ENCODE measurements around the gene MICOS13.

- TF ChIP-seq MAX (IDR thresholded peaks at IDR 0.05; ENCODE audit: low read depth) (no peak), CHD2 (IDR thresholded peaks at IDR 0.05; ENCODE audit: low read length, partially characterized antibody) (no peak), USF2 (IDR thresholded peaks at IDR 0.05; ENCODE audit: borderline replicate concordance, low read depth, low read length) (no peak), NFIC (IDR thresholded peaks at IDR 0.05; ENCODE audit: borderline replicate concordance) (no peak), NRF1 (IDR thresholded peaks at IDR 0.05; ENCODE audit: low read depth, low read length) (no peak), RAD21 (IDR thresholded peaks at IDR 0.05; ENCODE audit: low read length) (no peak), POLR2AphosphoS5 (IDR thresholded peaks at IDR 0.05; ENCODE audit: low read depth, low read length) (no peak), GATA2 (CRISPR knock-in tag; IDR thresholded peaks at IDR 0.05) (no peak), TEAD4 (IDR thresholded peaks at IDR 0.05; ENCODE audit: borderline replicate concordance, insufficient read depth) (no peak), SIN3A (IDR thresholded peaks at IDR 0.05; ENCODE audit: borderline replicate concordance, low read depth, low read length) (no peak), ZBTB33 (IDR thresholded peaks at IDR 0.05; ENCODE audit: borderline replicate concordance, low read depth) (no peak)
- TF ChIP-seq, protein P1, sequence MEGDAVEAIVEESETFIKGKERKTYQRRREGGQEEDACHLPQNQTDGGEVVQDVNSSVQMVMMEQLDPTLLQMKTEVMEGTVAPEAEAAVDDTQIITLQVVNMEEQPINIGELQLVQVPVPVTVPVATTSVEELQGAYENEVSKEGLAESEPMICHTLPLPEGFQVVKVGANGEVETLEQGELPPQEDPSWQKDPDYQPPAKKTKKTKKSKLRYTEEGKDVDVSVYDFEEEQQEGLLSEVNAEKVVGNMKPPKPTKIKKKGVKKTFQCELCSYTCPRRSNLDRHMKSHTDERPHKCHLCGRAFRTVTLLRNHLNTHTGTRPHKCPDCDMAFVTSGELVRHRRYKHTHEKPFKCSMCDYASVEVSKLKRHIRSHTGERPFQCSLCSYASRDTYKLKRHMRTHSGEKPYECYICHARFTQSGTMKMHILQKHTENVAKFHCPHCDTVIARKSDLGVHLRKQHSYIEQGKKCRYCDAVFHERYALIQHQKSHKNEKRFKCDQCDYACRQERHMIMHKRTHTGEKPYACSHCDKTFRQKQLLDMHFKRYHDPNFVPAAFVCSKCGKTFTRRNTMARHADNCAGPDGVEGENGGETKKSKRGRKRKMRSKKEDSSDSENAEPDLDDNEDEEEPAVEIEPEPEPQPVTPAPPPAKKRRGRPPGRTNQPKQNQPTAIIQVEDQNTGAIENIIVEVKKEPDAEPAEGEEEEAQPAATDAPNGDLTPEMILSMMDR (IDR thresholded peaks at IDR 0.05), result no peak
- TF ChIP-seq, protein P2, sequence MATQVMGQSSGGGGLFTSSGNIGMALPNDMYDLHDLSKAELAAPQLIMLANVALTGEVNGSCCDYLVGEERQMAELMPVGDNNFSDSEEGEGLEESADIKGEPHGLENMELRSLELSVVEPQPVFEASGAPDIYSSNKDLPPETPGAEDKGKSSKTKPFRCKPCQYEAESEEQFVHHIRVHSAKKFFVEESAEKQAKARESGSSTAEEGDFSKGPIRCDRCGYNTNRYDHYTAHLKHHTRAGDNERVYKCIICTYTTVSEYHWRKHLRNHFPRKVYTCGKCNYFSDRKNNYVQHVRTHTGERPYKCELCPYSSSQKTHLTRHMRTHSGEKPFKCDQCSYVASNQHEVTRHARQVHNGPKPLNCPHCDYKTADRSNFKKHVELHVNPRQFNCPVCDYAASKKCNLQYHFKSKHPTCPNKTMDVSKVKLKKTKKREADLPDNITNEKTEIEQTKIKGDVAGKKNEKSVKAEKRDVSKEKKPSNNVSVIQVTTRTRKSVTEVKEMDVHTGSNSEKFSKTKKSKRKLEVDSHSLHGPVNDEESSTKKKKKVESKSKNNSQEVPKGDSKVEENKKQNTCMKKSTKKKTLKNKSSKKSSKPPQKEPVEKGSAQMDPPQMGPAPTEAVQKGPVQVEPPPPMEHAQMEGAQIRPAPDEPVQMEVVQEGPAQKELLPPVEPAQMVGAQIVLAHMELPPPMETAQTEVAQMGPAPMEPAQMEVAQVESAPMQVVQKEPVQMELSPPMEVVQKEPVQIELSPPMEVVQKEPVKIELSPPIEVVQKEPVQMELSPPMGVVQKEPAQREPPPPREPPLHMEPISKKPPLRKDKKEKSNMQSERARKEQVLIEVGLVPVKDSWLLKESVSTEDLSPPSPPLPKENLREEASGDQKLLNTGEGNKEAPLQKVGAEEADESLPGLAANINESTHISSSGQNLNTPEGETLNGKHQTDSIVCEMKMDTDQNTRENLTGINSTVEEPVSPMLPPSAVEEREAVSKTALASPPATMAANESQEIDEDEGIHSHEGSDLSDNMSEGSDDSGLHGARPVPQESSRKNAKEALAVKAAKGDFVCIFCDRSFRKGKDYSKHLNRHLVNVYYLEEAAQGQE (IDR thresholded peaks at IDR 0.05; ENCODE audit: low read depth, low read length), result no peak
Observed at GRCh38 chr19:5682107-5682482, 1.8 kb upstream of the MICOS13 start.

All from SK-N-SH (cell line).